ENCODE measurements around the gene ZFYVE9.

GRCh38 chr1:52168373-52169080 lies 26.6 kb downstream of the ZFYVE9 start:
- no peak for TF ChIP-seq GATA1 (IDR thresholded peaks at IDR 0.05; ENCODE audit: low read depth, low read length)
- TF ChIP-seq POLR2A (IDR thresholded peaks at IDR 0.05; ENCODE audit: low read length), result no peak

All from erythroblast (primary cell).